Measurements from ENCODE around the gene ARID3A. TPM values are rescaled to one million over a fixed set of nuclear protein-coding genes. Genes with fewer than 3 reads are reported as not detected.

ARID3A gene
- total RNA-seq, 3 donors from 2014 or later: 10.1 to 16.0 (median 14.5) TPM

DNA sequence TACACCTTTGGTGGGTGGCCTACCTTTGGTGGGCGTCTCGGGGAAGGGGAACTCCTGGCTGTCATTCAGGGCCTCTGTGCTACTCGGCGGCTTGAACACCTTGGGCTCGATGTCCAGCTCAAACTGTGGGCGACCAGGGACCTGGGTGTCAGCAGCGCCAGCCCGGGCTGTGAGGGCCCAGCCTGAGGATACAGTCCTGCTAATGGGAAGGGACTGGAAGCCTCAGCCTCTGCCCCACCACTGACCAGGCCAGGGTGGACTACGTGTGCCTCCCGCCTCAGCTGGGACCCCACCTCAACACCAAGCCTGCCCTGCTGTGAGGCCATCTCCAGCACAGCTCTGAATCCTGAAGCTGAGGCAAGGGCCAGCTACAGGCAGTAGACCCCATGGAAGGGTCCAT lies 87.4 kb downstream of the ARID3A start:
- Histone ChIP-seq H3K9me3 (no peaks in the 10 kb centered on the region), H3K36me3 (ENCODE audit: low read depth) (peaks cover 7% of the 10 kb centered on the region), H3K4me3 (no peak overlapping the region), H3K4me1 (ENCODE audit: low read depth) (peaks cover 27% of the 10 kb centered on the region)
- TF ChIP-seq, protein P1, sequence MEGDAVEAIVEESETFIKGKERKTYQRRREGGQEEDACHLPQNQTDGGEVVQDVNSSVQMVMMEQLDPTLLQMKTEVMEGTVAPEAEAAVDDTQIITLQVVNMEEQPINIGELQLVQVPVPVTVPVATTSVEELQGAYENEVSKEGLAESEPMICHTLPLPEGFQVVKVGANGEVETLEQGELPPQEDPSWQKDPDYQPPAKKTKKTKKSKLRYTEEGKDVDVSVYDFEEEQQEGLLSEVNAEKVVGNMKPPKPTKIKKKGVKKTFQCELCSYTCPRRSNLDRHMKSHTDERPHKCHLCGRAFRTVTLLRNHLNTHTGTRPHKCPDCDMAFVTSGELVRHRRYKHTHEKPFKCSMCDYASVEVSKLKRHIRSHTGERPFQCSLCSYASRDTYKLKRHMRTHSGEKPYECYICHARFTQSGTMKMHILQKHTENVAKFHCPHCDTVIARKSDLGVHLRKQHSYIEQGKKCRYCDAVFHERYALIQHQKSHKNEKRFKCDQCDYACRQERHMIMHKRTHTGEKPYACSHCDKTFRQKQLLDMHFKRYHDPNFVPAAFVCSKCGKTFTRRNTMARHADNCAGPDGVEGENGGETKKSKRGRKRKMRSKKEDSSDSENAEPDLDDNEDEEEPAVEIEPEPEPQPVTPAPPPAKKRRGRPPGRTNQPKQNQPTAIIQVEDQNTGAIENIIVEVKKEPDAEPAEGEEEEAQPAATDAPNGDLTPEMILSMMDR (IDR thresholded peaks at IDR 0.05): no peak
- intact Hi-C loops (cut with DNase I, micrococcal nuclease): no loop called here
- DNase-seq (no peak), ATAC-seq (no peak)

DNA sequence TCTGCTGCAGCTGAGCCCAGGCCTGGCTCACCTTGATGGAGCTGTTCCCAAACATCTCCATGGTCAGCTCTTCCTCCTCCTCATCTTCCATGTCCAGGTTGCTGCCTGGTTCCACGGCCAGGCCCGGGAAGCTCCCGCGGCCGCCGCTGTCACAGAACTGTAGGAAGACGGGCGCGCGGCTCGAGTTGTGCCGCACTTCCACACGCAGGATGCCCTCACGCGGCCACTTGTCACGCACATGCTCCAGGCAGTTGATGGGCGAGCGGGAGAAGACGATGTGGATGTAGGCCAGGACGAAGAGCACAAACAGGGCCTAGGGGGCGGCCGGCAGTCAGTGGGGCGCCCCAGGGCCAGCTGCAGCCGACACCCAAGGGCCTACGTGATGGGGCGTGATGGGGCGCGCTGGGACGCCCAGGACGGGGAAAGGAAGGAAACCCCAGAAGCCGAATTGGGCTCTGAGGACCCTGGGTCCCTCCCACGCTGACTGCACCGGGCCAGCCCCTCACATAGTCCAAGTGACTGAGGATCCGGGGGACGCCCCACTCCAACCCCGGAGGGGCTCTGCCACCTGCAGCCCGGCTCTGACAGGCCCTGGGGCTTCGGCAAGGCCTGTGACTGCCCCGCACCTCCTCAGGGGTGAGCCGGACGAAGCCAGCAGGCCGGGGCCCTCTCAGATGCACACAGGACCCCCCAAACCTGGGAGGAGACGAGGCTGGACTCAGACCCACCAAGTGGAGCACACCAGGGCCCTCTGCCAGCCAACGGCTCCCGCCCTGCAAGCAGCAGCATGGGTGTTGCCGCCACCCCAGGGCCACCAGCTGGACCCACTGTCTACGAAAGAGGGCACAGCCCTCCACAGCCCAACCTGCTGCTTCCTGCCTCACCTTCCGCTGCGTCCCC lies 88.6 kb downstream of the ARID3A start:
- intact Hi-C loops (cut with DNase I, micrococcal nuclease): no loop called here
- DNase-seq (no peak), ATAC-seq (no peak)
- TF ChIP-seq, protein P1 (IDR thresholded peaks at IDR 0.05): no peak
- H3K4me3 ChIP-seq: no peak overlapping the region
- H3K9me3 ChIP-seq: no peaks in the 10 kb centered on the region
- peaks cover 39% of the 10 kb centered on the region for H3K4me1 ChIP-seq (ENCODE audit: low read depth)
- peaks cover 3% of the 10 kb centered on the region for H3K36me3 ChIP-seq (ENCODE audit: low read depth)

GRCh38 chr19:1015061-1015781 lies 89.4 kb downstream of the ARID3A start:
- peaks cover 3% of the 10 kb centered on the region for H3K36me3 ChIP-seq (ENCODE audit: low read depth)
- peaks cover 41% of the 10 kb centered on the region for H3K4me1 ChIP-seq (ENCODE audit: low read depth)
- ATAC-seq (no peak), DNase-seq (peak in 1 of 3 donors; percentile 31)
- intact Hi-C loops (cut with DNase I, micrococcal nuclease): no loop called here
- no peaks in the 10 kb centered on the region for H3K9me3 ChIP-seq
- no peak overlapping the region for H3K4me3 ChIP-seq
- TF ChIP-seq, protein P1 (IDR thresholded peaks at IDR 0.05): no peak

DNA sequence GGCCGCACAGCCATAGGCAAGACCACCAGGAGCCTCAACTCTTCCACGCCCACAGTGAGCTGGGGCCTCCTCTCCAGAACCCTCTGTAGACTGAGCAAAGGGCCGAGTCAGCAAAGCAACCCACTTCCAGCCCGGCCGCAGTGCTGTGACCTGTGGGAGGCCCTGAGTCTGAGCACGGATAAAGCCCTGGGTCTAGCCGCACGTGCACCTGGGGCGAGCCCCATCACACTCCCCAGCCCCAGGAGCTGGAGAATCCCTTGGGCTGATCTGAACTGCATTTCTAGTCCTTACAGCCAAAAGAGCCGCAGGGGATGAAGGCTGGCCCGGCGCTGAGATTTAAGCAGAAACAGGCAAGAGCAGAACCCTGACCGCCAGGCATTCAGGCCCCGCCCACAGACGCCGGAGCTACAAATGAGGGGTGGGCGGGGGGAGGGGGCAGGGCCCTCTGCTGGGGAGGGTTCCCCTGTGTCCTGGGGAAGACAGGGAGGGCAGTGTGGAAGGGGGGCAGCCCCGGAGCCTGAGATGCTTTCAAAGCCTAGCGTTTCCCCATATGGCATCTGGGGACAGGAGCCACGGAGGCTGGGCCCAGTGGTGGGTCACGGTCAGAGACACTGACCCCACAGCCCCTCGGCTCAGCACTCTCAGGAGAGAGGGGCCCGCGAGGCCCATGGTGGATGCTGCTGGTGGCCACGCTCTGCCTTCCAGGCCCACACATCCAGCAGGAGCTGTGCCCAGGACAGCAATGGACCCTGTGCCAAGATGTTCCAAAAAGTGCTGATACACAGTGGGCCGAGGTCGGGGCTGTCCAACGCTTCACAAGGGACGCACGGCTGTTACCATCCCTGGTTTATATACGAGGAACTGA lies 90.2 kb downstream of the ARID3A start:
- peaks cover 41% of the 10 kb centered on the region for H3K4me1 ChIP-seq (ENCODE audit: low read depth)
- DNase-seq (peak in 1 of 3 donors; percentile 35), ATAC-seq (no peak)
- no peaks in the 10 kb centered on the region for H3K9me3 ChIP-seq
- peaks cover under 1% of the 10 kb centered on the region for H3K36me3 ChIP-seq (ENCODE audit: low read depth)
- TF ChIP-seq, protein P1 (IDR thresholded peaks at IDR 0.05): no peak
- no peak overlapping the region for H3K4me3 ChIP-seq
- intact Hi-C loops (cut with DNase I, micrococcal nuclease): no loop called here

DNA sequence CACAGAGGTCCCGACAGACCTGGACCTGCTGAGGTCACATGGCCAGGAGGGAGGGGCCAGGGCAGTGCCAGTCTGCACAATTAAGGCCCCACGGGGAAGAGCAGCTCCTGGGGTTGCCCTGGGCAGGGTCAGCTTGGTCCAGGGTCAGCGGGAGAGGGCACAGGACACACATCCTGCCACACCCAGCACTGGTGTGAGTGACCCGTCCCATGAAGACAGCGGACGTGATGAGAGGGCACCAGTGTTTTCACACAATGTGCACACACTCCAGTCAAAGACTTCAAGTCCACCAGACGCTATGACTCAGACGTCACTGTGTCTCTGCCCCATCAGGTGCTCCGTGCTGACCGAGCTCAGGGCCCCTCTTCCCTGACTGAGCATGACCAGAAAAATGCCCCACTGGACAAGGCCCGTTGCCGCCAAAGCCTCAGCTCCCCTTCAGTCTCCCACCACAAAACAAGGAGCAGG lies 90.8 kb downstream of the ARID3A start:
- no peaks in the 10 kb centered on the region for H3K36me3 ChIP-seq (ENCODE audit: low read depth)
- peak in 2 of 3 donors; percentile 59 to 62 for DNase-seq
- H3K9me3 ChIP-seq: no peaks in the 10 kb centered on the region
- peak; percentile 21 for ATAC-seq
- intact Hi-C loops (cut with DNase I, micrococcal nuclease): no loop called here
- TF ChIP-seq, protein P1 (IDR thresholded peaks at IDR 0.05): no peak
- H3K4me3 ChIP-seq: no peak overlapping the region
- H3K4me1 ChIP-seq (ENCODE audit: low read depth): peaks cover 42% of the 10 kb centered on the region
